ENCODE measurements around the gene NT5DC1.
"Not testable (repeated sequence)": the region's sequence is repeated elsewhere in the genome, so short reads cannot be mapped to it uniquely, and the experiment has no call there.

The NT5DC1 gene

DNA sequence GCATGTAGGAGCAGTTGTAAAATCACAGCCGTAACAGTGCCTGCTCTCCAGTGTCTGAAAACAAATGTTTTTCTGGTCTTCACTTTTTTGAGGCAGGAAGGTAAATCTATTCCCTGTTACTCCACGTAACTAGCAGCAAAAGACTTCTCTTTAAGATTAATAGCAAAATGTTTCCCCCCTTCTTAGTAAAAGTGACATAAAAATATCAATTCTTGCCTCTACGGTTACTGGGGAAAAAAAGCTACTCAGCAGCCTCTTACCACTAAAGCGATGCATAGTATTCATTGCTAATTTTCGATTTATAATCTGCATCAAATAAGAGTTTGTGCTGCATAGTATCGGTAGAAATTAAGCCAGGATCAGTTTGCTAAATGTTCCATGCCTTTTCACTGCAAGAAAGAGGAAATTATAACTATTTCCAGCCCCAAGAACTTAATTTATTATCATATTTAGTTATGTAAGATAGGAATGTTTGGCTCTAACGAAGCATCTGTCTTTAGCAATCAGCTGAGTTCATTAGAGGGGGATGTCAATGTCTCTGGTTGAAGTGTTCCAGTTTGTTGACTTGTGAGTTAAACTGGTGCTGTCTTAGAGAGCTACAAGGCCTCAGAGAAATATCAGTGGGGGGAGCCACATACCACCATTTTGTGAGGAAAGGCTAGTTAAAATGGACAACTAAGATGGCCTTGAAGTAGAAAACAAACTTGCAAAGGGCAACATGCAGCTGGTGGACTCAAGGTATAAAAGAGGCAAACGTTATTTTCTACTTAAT, 179.7 kb downstream of the NT5DC1 start:
- DNase-seq: no peak

DNA sequence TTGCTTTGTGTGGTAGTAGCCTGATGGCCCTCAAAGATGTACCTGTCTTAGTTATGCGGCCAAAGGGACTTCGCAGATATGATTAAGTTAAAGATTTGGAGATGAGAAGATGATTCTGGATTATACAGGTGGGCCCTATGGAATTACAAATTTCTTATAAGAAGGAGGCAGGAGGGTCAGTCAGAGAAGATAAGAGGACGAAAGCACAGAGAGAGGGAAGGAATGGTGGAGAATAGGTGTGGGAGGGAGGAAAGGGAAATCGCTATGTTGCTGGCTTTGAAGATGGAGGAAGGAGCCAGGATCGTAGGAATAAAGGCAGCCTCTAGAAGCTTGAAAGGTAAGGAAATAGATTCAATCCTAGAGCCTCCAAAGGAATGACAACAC, 180.3 kb downstream of the NT5DC1 start:
- no peak for DNase-seq

DNA sequence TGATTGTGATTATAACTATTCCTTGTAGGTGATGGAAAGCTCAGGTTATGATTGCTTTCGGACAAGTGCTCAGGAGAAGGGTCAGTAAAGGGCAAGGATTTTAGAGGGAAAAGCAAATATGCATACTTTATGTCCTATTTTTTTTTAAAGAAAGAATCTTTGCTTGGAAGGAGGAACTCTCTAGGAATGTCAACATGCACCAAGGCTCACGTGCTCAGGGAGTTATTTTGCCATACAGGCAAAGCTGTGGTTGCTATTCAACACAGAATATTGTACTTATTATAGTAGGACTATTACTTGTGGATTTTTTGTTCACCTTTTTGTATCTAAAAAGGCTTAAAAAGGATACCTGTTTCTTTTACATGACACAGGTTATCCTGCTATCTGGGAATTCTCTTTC, 182.0 kb downstream of the NT5DC1 start:
- no peak for DNase-seq

DNA sequence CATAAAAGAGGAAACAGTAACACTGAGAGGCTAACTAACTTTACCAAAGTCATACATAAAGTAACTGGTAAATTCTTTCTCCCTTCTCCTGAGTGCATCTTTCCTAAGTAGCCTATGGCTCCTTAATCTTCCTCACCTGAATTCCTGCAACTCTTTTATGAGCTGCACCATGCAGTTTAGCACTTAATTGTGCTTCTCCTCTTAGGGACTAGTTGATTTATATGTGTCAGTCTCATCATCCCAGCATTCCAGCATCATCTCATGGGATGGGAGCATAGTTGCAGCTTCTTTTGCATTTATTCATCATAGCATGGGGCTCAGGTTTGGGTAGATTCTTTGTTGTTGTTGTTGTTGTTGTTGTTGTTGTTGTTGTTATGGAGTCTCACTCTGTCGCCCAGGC, 182.5 kb downstream of the NT5DC1 start:
- no peak for DNase-seq

DNA sequence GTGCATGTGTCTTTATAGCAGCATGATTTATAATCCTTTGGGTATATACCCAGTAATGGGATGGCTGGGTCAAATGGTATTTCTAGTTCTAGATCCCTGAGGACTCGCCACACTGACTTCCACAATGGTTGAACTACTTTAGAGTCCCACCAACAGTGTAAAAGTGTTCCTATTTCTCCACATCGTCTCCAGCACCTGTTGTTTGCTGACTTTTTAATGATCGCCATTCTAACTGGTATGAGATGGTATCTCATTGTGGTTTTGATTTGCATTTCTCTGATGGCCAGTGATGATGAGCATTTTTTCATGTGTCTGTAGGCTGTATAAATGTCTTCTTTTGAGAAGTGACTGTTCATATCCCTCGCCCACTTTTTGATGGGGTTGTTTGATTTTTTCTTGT, 184.3 kb downstream of the NT5DC1 start:
- not testable (repeated sequence) for DNase-seq

DNA sequence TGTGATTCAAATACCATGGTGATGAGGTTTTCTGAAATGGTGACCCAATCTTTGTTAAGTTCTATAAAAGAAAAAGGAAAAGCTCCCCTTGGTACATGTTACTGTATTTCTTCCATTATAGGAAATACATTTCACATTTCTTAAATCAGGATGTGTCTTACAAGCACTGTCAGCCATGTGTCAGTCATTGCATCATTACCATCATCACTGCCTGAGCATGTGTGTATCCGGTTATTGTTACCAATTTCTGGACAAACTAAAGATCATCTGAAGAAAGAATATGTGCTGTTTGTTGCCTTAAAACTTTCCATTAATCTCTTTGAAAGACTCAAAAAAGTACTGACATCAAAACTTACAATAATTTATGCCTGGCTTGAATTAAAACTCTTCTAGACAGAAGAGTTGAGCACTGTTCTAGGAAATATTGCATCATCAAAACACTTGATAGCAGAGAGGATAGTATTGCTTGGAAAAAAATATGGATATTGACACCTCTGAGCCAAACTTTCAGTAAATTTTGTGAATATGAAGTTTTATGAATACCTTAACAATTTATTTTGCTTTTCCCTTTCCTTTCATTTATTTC, 186.2 kb downstream of the NT5DC1 start:
- no peak for DNase-seq

DNA sequence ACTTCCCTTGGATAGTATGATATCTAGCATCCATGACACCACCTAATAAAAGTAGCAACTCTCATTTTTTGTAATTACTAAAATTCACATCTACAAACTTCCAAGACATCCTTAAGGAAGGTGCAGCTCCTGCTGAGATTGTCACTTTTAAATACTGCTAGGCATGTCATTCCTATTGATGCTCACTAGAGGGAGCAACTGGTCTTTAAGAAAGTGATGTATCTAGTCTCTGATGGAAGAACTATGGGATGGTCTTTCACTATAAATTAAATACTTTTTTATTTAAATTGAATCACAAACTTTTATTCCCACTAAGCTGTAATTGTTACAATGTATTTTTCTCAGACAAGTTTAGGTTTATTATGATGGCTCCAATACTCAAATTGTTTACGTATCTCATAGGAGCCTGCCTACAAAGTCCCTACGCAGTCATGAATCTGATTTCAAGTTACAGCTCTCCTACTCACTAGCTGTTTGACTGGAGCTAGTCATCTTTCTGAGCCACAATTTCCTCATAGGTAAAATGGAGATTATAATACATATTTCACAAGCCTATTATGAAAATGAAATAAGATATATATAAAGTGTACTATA, 187.1 kb downstream of the NT5DC1 start:
- no peak for DNase-seq

DNA sequence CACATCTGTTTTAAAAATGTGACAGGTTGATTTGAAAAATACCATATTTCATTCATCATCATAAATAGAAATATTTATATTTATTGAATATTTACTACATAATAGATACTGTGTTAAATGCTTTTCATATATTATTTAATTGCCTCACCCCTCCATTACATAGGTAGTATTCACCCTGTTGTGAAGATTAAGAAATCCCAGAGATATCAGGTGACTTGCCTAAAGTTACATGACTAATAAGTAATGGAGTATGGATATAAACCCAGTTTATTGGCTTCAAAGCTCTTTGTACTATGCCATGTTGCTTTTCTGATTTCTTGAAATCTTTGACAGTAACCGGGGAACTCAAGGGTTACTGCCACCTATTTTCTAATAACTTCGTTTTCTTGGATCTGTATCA, 189.2 kb downstream of the NT5DC1 start:
- no peak for DNase-seq

DNA sequence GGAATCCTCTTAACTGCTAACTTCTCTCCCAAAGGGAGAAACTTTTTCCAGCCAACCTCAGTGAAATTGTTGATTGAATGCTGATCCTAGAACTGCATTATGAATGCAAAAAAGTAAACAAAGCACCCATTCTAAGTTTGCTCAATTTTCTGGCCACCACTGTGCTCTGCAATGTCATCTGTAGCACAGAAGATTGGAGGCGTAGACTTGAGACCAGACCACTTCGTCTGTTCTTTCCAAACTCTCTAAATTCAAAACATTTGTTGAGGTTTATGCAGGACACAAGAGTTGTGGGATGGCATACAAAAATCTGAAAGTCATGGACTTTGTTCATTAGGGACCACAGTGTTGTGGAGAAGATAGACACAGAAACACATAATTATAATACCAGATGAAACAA, 190.1 kb downstream of the NT5DC1 start:
- no peak for DNase-seq

DNA sequence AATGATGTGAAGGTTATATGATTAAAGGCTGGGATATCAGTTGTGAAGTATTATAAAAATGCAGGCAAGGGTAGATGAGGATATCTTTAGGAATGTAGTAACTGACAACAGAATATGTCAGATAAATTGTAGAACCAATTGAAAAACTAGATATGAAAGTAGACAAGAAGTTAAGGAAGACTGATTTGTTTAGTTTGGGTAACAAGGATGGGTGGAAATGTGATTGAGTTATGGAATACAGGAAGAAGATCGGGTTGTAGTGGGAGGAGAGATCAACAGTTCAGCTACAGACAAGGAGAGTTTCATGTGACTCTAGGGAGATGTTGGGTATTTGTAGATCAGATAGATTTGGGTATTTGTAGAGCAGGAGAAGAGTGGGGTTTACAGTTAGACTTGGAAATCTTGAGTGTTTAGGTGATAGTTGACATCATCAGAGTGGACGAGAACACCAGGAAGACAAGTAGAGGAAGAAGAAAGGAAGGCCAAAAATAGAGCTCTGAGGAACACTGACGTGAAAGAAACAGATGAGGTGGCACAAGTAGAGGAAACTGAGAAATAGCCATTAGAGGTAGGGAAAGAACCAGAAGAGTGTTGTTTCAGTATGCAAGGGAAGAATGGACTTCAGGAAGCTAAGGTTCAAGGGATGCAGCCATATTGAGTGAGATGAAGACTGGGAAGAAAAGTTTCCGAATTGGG, 191.2 kb downstream of the NT5DC1 start:
- DNase-seq: no peak

DNA sequence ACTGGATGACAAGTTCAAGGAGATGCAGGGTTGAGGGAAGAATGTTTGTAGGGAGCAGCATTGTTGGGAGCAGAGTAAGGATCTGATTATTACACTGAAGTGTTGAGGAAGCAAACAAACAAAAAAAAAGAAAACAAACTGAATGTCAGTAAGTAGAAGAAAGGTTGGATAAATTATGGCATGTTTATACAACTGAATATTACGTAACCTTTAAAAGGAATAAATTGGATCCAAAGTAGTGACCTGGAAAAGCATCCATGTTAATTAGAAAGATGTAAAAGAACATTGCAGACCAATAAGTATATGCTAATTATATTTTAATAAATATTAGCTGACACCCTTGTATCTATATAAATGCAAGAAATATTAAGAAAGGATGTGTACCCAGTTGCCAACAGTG, 191.9 kb downstream of the NT5DC1 start:
- no peak for DNase-seq

DNA sequence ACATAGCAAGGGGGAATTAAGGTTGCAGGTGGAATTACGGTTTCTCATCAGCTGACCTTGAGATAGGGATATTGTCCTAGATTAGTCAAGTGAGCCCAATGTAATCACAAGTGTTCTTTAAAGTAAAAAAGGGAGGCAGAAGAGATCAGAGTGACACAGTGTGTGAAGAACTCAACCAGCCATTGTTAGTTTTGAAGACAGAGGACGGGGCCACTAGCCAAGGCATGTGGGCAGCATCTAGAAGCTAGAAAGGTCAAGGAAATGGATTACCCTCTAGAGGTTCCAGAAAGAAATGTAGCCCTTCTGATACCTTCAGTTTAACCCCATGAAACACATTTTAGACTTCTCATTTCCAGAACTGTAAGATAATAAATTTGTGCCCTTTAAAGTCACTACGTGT, 197.6 kb downstream of the NT5DC1 start:
- no peak for DNase-seq

DNA sequence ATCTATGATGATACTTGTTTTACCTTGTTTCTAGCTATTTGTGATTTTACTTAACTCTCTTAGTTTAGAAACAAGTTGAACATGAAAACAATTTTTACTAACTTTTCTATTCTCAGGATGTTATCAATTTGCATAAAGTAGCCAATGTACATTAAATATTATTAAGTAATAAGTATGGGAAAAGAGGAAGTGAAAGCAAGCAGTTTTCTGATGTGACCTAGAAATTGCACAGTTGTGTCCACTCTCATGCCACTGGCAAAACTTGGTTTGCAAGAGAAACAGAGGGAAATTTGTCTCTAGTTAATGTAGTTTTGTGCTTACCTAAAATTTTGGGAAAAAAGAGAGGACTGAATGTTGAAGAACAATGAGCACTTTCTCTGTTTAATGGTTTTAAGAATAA, 198.3 kb downstream of the NT5DC1 start:
- DNase-seq: no peak
